ENCODE measurements around the gene RPE65. TPM values are rescaled to one million over a fixed set of nuclear protein-coding genes. Genes with fewer than 3 reads are reported as not detected.

RPE65 gene
- total and polyA plus RNA-seq, 2 donors (not counting 1 experiment from before 2014, with no cell fraction given): not detected

- Histone ChIP-seq H3K79me2 (ENCODE audit: control insufficient read depth, insufficient read depth, low read length) (no peaks in the 10 kb centered on the region), H3K27ac (ENCODE audit: low read length in 2 of 2) (no peak overlapping the region), H3K27me3 (replicated peaks in 1 of 4; ENCODE audit: control extremely low read depth in 1 of 4, control insufficient read depth in 3 of 4, insufficient read depth in 4 of 4, low read length in 3 of 4) (peaks cover 0 to 4% (median 2%) of the 10 kb centered on the region in 4 experiments), H3K4me3 (ENCODE audit: control extremely low read depth in 1 of 5, extremely low read depth in 1 of 5, insufficient read depth in 1 of 5, low read depth in 2 of 5, low read length in 4 of 5) (no peak overlapping the region), H3K4me1 (ENCODE audit: control insufficient read depth in 2 of 2, insufficient read depth in 2 of 2, low read length in 2 of 2) (no peaks in the 10 kb centered on the region), H3K4me2 (replicated peaks; ENCODE audit: low read depth, low read length, poor library complexity, severe bottlenecking) (no peak overlapping the region), H3K9me3 (ENCODE audit: control extremely low read depth in 1 of 3, control insufficient read depth in 2 of 3, insufficient read depth in 1 of 3, low read length in 2 of 3) (no peaks in the 10 kb centered on the region), H4K20me1 (ENCODE audit: control insufficient read depth, insufficient read depth, low read length, poor library complexity, severe bottlenecking) (no peaks in the 10 kb centered on the region), H2AFZ (ENCODE audit: insufficient read depth, low read depth, low read length, poor library complexity, severe bottlenecking) (no peak overlapping the region), H3K36me3 (replicated peaks in 1 of 2; ENCODE audit: control extremely low read depth in 1 of 2, control insufficient read depth in 1 of 2, extremely low read depth in 1 of 2, insufficient read depth in 2 of 2, low read length in 1 of 2) (no peaks in the 10 kb centered on the region), H3K9ac (ENCODE audit: low read length) (no peak overlapping the region)
- CTCF ChIA-PET: interaction anchor here (1.3 to 3.8 kb wide), 3 partner anchors 37 to 325 kb away, joined by 3 to 53 read pairs (median 19); no protein-coding TSS in a partner anchor
- DNase-seq: no peak
- intact Hi-C loops (cut with micrococcal nuclease): no loop called here
- no peak overlapping the region for H3K4me3 Mint-ChIP-seq
- TF ChIP-seq EZH2 (IDR thresholded peaks at IDR 0.05; ENCODE audit: borderline replicate concordance, insufficient read depth, low read depth, low read length, poor library complexity, severe bottlenecking) (no peak), CTCF (IDR thresholded peaks at IDR 0.05) (no peak)
- POLR2A ChIA-PET: no interaction called here
- H3K4me1 Mint-ChIP-seq: peaks cover 5% of the 10 kb centered on the region
- peaks cover 20% of the 10 kb centered on the region for H3K27me3 Mint-ChIP-seq
- no peaks in the 10 kb centered on the region for H3K9me3 Mint-ChIP-seq (ENCODE audit: insufficient read depth)
- H3K27ac Mint-ChIP-seq: no peak overlapping the region
- ATAC-seq (ENCODE audit: low read depth): no peak
- 100% methylated on average over 4 of the region's 4 CpGs for WGBS (ENCODE audit: insufficient coverage)
Observed at GRCh38 chr1:68442006-68442405, 7.7 kb downstream of the RPE65 start.

- no peaks in the 10 kb centered on the region for H3K36me3 ChIP-seq (replicated peaks in 1 of 2; ENCODE audit: control extremely low read depth in 1 of 2, control insufficient read depth in 1 of 2, extremely low read depth in 1 of 2, insufficient read depth in 2 of 2, low read length in 1 of 2)
- TF ChIP-seq CTCF (IDR thresholded peaks at IDR 0.05) (no peak), EZH2 (IDR thresholded peaks at IDR 0.05; ENCODE audit: borderline replicate concordance, insufficient read depth, low read depth, low read length, poor library complexity, severe bottlenecking) (no peak)
- DNase-seq: no peak
- ATAC-seq (ENCODE audit: low read depth): no peak
- H3K4me2 ChIP-seq (replicated peaks; ENCODE audit: low read depth, low read length, poor library complexity, severe bottlenecking): no peak overlapping the region
- ChIA-PET POLR2A (no interaction called here), CTCF (no interaction called here)
- no peak overlapping the region for H3K4me3 ChIP-seq (ENCODE audit: control extremely low read depth in 1 of 5, extremely low read depth in 1 of 5, insufficient read depth in 1 of 5, low read depth in 2 of 5, low read length in 4 of 5)
- H3K4me1 ChIP-seq (ENCODE audit: control insufficient read depth in 2 of 2, insufficient read depth in 2 of 2, low read length in 2 of 2): no peaks in the 10 kb centered on the region
- H3K9me3 ChIP-seq (ENCODE audit: control extremely low read depth in 1 of 3, control insufficient read depth in 2 of 3, insufficient read depth in 1 of 3, low read length in 2 of 3): no peaks in the 10 kb centered on the region
- H3K27me3 ChIP-seq (replicated peaks in 1 of 4; ENCODE audit: control extremely low read depth in 1 of 4, control insufficient read depth in 3 of 4, insufficient read depth in 4 of 4, low read length in 3 of 4): peaks cover 0 to 6% (median 4%) of the 10 kb centered on the region in 4 experiments
- Mint-ChIP-seq H3K27ac (no peak overlapping the region), H3K27me3 (peaks cover 18% of the 10 kb centered on the region), H3K9me3 (ENCODE audit: insufficient read depth) (no peaks in the 10 kb centered on the region), H3K4me1 (peaks cover 5% of the 10 kb centered on the region), H3K4me3 (no peak overlapping the region)
- no peak overlapping the region for H3K9ac ChIP-seq (ENCODE audit: low read length)
- H3K79me2 ChIP-seq (ENCODE audit: control insufficient read depth, insufficient read depth, low read length): no peaks in the 10 kb centered on the region
- WGBS (ENCODE audit: insufficient coverage): no CpG with 5 or more reads among the region's 3 CpGs
- intact Hi-C loops (cut with micrococcal nuclease): no loop called here
- no peaks in the 10 kb centered on the region for H4K20me1 ChIP-seq (ENCODE audit: control insufficient read depth, insufficient read depth, low read length, poor library complexity, severe bottlenecking)
- H2AFZ ChIP-seq (ENCODE audit: insufficient read depth, low read depth, low read length, poor library complexity, severe bottlenecking): no peak overlapping the region
- H3K27ac ChIP-seq (ENCODE audit: low read length in 2 of 2): no peak overlapping the region
Observed at GRCh38 chr1:68438310-68438709, 11.4 kb downstream of the RPE65 start.
